K562 (cell line): ENCODE measurements around the gene PRR15L. TPM values are rescaled to one million over a fixed set of nuclear protein-coding genes. Genes with fewer than 3 reads are reported as not detected.
"Not testable (repeated sequence)": the region's sequence is repeated elsewhere in the genome, so short reads cannot be mapped to it uniquely, and the experiment has no call there.

Source experiments
- ATAC-seq: fragments of 200-7000 bp; cut with Tn5 transposase; 3 replicates; pipeline ENCODE4 v1.9.1; 2020; ENCODE audit warnings: moderate library complexity
- BruUV-seq: library from RNA; stranded (reverse); fragments of 400-500 nt; replicated peaks from 2 replicates; lab custom pipeline; 2021; lab: Mats Ljungman, UMichigan
- CTCF ChIA-PET: fragments of 300-600 bp; formaldehyde crosslinking; extraction: SDS; loops from one replicate; lab custom pipeline; 2021; ENCODE audit warnings: low intra/inter-chr PET ratio; lab: Yijun Ruan, JAX
- POLR2A ChIA-PET: fragments of 300-600, 350-650 bp; sonication (Branson Sonifier 250); formaldehyde crosslinking; extraction: SDS; loops from one replicate; lab custom pipeline; 2021; ENCODE audit warnings: antibody characterized with exemption, inconsistent platforms; lab: Yijun Ruan, JAX
- DNase-seq, 4 experiments: peaks; one replicate each; pipeline versions ENCODE4 v3.0.0 to v3.0.0-alpha.2; 2011 to 2018; ENCODE audit warnings: low spot score in 3 of 4, mixed read lengths in 3 of 4; ENCODE audit errors: extremely low read depth in 1 of 4
- FAIRE-seq: peaks from 2 replicates; lab custom pipeline; 2011; peaks lifted over from hg19 to GRCh38; lab: Jason Lieb, UNC
- H2AFZ ChIP-seq: 2 replicates; pipeline ENCODE4 v1.6.0; 2011; ENCODE audit warnings: low read depth, low read length, control low read depth, inconsistent platforms
- H3K27ac ChIP-seq: fragments of 200-600 bp; 3 replicates; pipeline ENCODE4 v1.8.0; 2011; ENCODE audit warnings: low read depth, mild to moderate bottlenecking, control low read depth, inconsistent platforms, low read length, moderate library complexity, mixed read lengths; ENCODE audit errors: extremely low read depth
- H3K27me3 ChIP-seq, 2 experiments: fragments of 300-600 bp in 1 of 2; 2 replicates in 1 of 2; 3 replicates in 1 of 2; pipeline versions ENCODE4 v1.6.0 to v1.8.0; 2011; ENCODE audit warnings: inconsistent platforms in 2 of 2, low read length in 2 of 2, mild to moderate bottlenecking in 1 of 2, mixed read lengths in 1 of 2, moderate library complexity in 1 of 2; ENCODE audit not compliant: control insufficient read depth in 2 of 2, insufficient read depth in 2 of 2
- H3K36me3 ChIP-seq: fragments of 300-600 bp; 3 replicates; pipeline ENCODE4 v1.8.0; 2011; ENCODE audit warnings: mild to moderate bottlenecking, low read length, inconsistent platforms; ENCODE audit not compliant: control insufficient read depth, insufficient read depth
- H3K4me1 ChIP-seq, 2 experiments: fragments of 200-600 bp in 1 of 2; replicated peaks in 1 of 2; 2 replicates in 1 of 2; 3 replicates in 1 of 2; pipeline versions ENCODE4 v1.5.1 to v1.8.0; 2011; ENCODE audit warnings: inconsistent platforms in 2 of 2, low read length in 2 of 2, mild to moderate bottlenecking in 1 of 2, mixed read lengths in 1 of 2, moderate library complexity in 1 of 2; ENCODE audit not compliant: control insufficient read depth in 2 of 2, insufficient read depth in 2 of 2
- H3K4me2 ChIP-seq: 2 replicates; pipeline ENCODE4 v1.6.1; 2011; ENCODE audit warnings: low read length, control low read depth, inconsistent platforms, mixed read lengths; ENCODE audit not compliant: insufficient read depth
- H3K4me3 ChIP-seq: fragments of 200-600 bp; sonication (generic), shearing (Covaris generic); 2 replicates; pipeline ENCODE4 v1.5.1; 2016; ENCODE audit warnings: control low read depth, inconsistent platforms
- H3K79me2 ChIP-seq: fragments of 200-600 bp; 3 replicates; pipeline ENCODE4 v1.8.0; 2011; ENCODE audit warnings: low read length, inconsistent platforms; ENCODE audit not compliant: control insufficient read depth, insufficient read depth
- H3K9ac ChIP-seq, 2 experiments: 2 replicates each; pipeline versions ENCODE4 v1.6.0 to v1.6.1; 2011; ENCODE audit warnings: low read depth in 2 of 2, low read length in 2 of 2, control low read depth in 1 of 2, inconsistent platforms in 1 of 2, mild to moderate bottlenecking in 1 of 2, mixed read lengths in 1 of 2; ENCODE audit not compliant: insufficient read depth in 1 of 2
- H3K9me1 ChIP-seq: one replicate; pipeline ENCODE4 v1.6.0; 2011; ENCODE audit warnings: inconsistent platforms, mild to moderate bottlenecking, low read length, moderate library complexity; ENCODE audit not compliant: control insufficient read depth, insufficient read depth
- H3K9me3 ChIP-seq: replicated peaks from 2 replicates; pipeline ENCODE4 v1.5.1; 2011; ENCODE audit warnings: low read depth, low read length, inconsistent platforms; ENCODE audit not compliant: control insufficient read depth, insufficient read depth
- H4K20me1 ChIP-seq: replicated peaks from 2 replicates; pipeline ENCODE4 v1.6.1; 2011; ENCODE audit warnings: low read length, inconsistent platforms, mixed read lengths; ENCODE audit not compliant: control insufficient read depth, insufficient read depth
- ESRRA ChIP-seq: fragments of 450-650 bp; IDR thresholded peaks from 2 replicates; pipeline ENCODE4 v1.6.1; 2014; ENCODE audit warnings: low read depth, mild to moderate bottlenecking, moderate library complexity, borderline replicate concordance
- MIER1 ChIP-seq: fragments of 450-650 bp; IDR thresholded peaks from 2 replicates; pipeline ENCODE4 v1.6.1; 2016; ENCODE audit warnings: antibody characterized with exemption, mild to moderate bottlenecking, low read depth
- NR2C1 ChIP-seq, 2 experiments: fragments of 450-650 bp; IDR thresholded peaks; 2 replicates each; pipeline ENCODE4 v1.6.1; 2017; ENCODE audit warnings: mild to moderate bottlenecking in 2 of 2, antibody characterized with exemption in 1 of 2, inconsistent platforms in 1 of 2, missing compliant biosample characterization in 1 of 2, missing genetic modification characterization in 1 of 2
- POLR2G ChIP-seq: fragments of 200-400 bp; formaldehyde crosslinking; IDR thresholded peaks from 2 replicates; pipeline ENCODE4 v1.6.1; 2017; ENCODE audit warnings: low read depth, mild to moderate bottlenecking, antibody characterized with exemption, low read length, moderate library complexity
- SPI1 ChIP-seq: IDR thresholded peaks from 2 replicates; pipeline ENCODE4 v1.6.1; 2011; ENCODE audit warnings: low read depth, low read length, control low read depth, borderline replicate concordance
- WGBS: fragments of 100-300 bp; shearing (Covaris generic); methylation state at CpG from one replicate; pipeline ENCODE4 v1.1.6; 2016; ENCODE audit warnings: low coverage, mixed read lengths; ENCODE audit not compliant: insufficient coverage; ENCODE audit errors: missing lambda C conversion rate; 5-methylcytosine and 5-hydroxymethylcytosine counted together
- in situ Hi-C: fragments of 300-500 bp; cut with MboI; formaldehyde crosslinking; loops from 4 replicates; pipeline ENCODE4 v1.15.0; 2018; ENCODE audit warnings: inconsistent platforms, mixed read lengths
- intact Hi-C: fragments of 100-400 bp; cut with micrococcal nuclease; formaldehyde crosslinking; loops from 2 replicates; pipeline ENCODE4 v1.14.2; 2022
- polyA plus RNA-seq, 8 experiments: library from polyadenylated mRNA; depleted of rRNA in 4 of 8; stranded (reverse) in 5 of 8; unstranded in 3 of 8; fragments of >200 nt; fragmentation: Nextera tagmentation in 2 of 8; fragmentation: Illumina TruSeq in 1 of 8; extraction: Ambion mirVana in 2 of 8; extraction: Trizol in 1 of 8; gene quantifications; 2 replicates each; pipeline versions ENCODE4 v1.2.1 to v1.2.3, GENCODE V29; 2011 to 2014; ENCODE audit warnings: inconsistent platforms in 1 of 8, missing spikeins in 1 of 8
- total RNA-seq, 7 experiments: library from RNA; depleted of rRNA in 6 of 7; stranded (reverse); fragments of >200 nt in 6 of 7; fragmentation: Illumina TruSeq in 2 of 7; extraction: Trizol in 2 of 7; gene quantifications; 2 replicates each; pipeline versions ENCODE4 v1.2.1 to v1.2.3, GENCODE V29; 2011 to 2021; ENCODE audit warnings: low replicate concordance in 1 of 7

Gene PRR15L
- total and polyA plus RNA-seq, 9 of the 15 experiments (the other 6 are each of a cell fraction or from before 2014, with no cell fraction given), result 0.03 TPM; not detected in 8

DNA sequence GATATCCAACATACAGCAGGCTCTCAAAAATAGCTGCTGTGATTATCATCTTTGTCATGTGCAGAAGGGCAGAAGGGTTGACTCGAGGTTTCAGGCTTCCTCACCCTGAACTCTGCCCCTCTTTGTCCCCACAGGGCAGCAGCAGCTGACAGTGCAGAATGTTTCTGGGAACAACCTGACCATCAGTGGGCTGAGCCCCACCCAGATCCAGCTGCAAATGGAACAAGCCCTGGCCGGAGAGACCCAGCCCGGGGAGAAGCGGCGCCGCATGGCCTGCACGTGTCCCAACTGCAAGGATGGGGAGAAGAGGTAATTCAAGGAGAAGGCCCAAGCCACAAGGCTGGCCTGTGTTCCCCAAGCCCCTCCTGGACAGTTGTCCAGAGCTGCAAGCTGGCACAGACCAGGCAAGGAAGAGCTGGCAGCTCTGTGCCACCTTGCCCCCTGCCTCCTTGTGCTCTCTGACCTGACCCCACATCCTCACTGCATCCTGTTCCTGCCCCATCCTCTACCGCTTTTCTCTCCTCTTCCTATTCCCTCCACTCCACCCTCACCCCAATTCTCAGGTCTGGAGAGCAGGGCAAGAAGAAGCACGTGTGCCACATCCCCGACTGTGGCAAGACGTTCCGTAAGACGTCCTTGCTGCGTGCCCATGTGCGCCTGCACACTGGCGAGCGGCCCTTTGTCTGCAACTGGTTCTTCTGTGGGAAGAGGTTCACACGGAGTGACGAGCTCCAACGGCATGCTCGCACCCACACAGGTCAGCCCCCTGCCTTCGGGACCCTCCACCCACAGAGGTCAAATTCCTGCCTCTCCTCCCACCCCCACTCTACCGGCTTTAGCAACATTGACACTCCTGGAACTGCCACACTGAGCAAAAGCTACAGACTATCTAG, 32.7 kb downstream of the PRR15L start:
- FAIRE-seq (no peak), ATAC-seq (no peak), DNase-seq (no peak)
- Histone ChIP-seq H4K20me1 (no peaks in the 10 kb centered on the region), H3K9me1 (peaks cover 5% of the 10 kb centered on the region), H3K4me3 (no peak overlapping the region), H3K79me2 (no peaks in the 10 kb centered on the region), H3K9ac (peak overlapping the region in 1 of 2 experiments; percentile 78; a peak in 2 of 4 replicates), H3K27ac (no peak overlapping the region), H2AFZ (no peak overlapping the region), H3K36me3 (peaks cover 52% of the 10 kb centered on the region; the same call in 2 of the 3 replicates), H3K4me1 (peaks cover 11 to 26% of the 10 kb centered on the region in 2 experiments; a peak in 4 of 5 replicates), H3K4me2 (no peak overlapping the region), H3K9me3 (no peaks in the 10 kb centered on the region), H3K27me3 (no peaks in the 10 kb centered on the region)
- 91% methylated on average over 20 of the region's 23 CpGs for WGBS
- TF ChIP-seq MIER1 (no peak), POLR2G (0 out of 2 replicates have a peak, but pooled peaks have one; percentile 39)
- in situ Hi-C loops, result no loop called here
- intact Hi-C loops, result no loop called here
- POLR2A ChIA-PET, result interaction anchor here (0.6 to 1.4 kb wide), 5 partner anchors 11 to 94 kb away, joined by 3 to 4 read pairs (median 3); partner anchors contain the start of genes LRRC46, MRPL10 and PNPO
- CTCF ChIA-PET, result no interaction called here
- no TSS peak for BruUV-seq

DNA sequence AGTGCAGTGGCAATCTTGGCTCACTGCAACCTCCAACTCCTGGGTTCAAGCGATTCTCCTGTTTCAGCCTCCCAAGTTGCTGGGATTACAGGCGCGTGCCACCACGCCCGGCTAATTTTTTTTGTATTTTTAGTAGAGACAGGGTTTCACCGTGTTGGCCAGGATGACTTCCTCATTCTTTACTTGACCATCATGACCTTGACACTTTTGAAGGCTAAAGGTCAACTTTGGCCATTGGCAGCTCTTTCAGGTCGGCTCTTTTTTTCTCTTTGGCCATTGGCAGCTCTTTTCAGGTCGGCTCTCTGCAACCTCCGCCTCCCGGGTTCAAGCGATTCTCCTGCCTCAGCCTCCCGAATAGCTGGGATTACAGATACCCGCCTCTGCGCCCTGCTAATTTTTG, 37.8 kb downstream of the PRR15L start:
- ATAC-seq, H3K27ac ChIP-seq, DNase-seq, H3K9me3 ChIP-seq, H3K9me1 ChIP-seq, H3K4me1 ChIP-seq, H2AFZ ChIP-seq, H3K9ac ChIP-seq, H3K79me2 ChIP-seq, BruUV-seq, H3K4me2 ChIP-seq, H4K20me1 ChIP-seq, intact Hi-C loops, H3K27me3 ChIP-seq, in situ Hi-C loops, H3K4me3 ChIP-seq, CTCF ChIA-PET: not testable (repeated sequence)
- POLR2A ChIA-PET, result interaction anchor here (0.6 to 1.8 kb wide), 2 partner anchors 24 to 134 kb away, joined by 5 to 6 read pairs; partner anchors contain the start of gene SP2
- peak; percentile 51; the same call in 1 of the 2 replicates for TF ChIP-seq SPI1
- TF ChIP-seq ESRRA, result peak; percentile 56; the same call in 1 of the 2 replicates
- TF ChIP-seq NR2C1 (IDR thresholded peaks at IDR 0.05), result peak; percentile 65; the same call in 1 of the 2 replicates
- peak; percentile 25; the same call in 1 of the 2 replicates for TF ChIP-seq NR2C1 (tag; IDR thresholded peaks at IDR 0.05)
- 92% methylated on average over 14 of the region's 14 CpGs for WGBS
- H3K36me3 ChIP-seq, result peaks cover 37% of the 10 kb centered on the region; the same call in 2 of the 3 replicates
- FAIRE-seq, result peak; percentile 52
